ENCODE measurements around the gene NR2F1.

The NR2F1 gene

DNA sequence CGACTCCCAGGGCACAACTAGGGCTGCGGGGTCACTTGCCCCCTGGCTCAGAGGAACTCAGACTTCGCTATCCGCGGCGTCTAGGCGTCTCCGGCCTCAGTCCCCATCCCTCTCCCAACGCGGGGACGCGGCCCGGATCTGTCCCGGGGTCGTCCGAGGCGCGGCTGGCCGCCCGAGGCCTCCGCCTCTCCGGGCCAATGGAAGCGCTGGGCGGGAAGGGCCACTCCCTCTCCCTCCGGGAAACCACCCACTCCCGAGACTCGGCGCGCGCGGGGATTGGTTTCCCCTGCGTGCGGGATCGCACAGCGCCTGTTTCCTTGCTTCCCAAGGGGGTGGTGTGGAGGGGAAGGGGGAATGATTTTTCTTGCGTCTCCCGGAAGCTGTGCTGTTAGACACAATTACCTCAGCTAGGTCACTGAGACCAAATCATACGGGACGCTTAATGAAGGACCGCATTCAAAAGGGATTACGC is 38.3 kb downstream of the NR2F1 start (continued):
- TF ChIP-seq, protein P1, sequence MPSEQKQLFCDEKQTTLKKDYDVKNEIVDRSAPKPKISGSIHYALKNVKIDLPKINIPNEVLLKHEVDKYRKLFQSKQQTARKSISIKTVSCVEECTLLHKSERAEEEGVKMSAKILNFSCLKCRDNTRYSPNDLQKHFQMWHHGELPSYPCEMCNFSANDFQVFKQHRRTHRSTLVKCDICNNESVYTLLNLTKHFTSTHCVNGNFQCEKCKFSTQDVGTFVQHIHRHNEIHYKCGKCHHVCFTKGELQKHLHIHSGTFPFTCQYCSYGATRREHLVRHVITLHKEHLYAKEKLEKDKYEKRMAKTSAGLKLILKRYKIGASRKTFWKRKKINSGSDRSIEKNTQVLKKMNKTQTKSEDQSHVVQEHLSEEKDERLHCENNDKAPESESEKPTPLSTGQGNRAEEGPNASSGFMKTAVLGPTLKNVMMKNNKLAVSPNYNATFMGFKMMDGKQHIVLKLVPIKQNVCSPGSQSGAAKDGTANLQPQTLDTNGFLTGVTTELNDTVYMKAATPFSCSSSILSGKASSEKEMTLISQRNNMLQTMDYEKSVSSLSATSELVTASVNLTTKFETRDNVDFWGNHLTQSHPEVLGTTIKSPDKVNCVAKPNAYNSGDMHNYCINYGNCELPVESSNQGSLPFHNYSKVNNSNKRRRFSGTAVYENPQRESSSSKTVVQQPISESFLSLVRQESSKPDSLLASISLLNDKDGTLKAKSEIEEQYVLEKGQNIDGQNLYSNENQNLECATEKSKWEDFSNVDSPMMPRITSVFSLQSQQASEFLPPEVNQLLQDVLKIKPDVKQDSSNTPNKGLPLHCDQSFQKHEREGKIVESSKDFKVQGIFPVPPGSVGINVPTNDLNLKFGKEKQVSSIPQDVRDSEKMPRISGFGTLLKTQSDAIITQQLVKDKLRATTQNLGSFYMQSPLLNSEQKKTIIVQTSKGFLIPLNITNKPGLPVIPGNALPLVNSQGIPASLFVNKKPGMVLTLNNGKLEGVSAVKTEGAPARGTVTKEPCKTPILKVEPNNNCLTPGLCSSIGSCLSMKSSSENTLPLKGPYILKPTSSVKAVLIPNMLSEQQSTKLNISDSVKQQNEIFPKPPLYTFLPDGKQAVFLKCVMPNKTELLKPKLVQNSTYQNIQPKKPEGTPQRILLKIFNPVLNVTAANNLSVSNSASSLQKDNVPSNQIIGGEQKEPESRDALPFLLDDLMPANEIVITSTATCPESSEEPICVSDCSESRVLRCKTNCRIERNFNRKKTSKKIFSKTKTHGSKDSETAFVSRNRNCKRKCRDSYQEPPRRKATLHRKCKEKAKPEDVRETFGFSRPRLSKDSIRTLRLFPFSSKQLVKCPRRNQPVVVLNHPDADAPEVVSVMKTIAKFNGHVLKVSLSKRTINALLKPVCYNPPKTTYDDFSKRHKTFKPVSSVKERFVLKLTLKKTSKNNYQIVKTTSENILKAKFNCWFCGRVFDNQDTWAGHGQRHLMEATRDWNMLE (tag by site-specific recombination; conservative IDR thresholded peaks at IDR 0.05; ENCODE audit: low read depth) = 0 out of 2 replicates have a peak, but pooled peaks have one; percentile 41
- TF ChIP-seq, protein P2, sequence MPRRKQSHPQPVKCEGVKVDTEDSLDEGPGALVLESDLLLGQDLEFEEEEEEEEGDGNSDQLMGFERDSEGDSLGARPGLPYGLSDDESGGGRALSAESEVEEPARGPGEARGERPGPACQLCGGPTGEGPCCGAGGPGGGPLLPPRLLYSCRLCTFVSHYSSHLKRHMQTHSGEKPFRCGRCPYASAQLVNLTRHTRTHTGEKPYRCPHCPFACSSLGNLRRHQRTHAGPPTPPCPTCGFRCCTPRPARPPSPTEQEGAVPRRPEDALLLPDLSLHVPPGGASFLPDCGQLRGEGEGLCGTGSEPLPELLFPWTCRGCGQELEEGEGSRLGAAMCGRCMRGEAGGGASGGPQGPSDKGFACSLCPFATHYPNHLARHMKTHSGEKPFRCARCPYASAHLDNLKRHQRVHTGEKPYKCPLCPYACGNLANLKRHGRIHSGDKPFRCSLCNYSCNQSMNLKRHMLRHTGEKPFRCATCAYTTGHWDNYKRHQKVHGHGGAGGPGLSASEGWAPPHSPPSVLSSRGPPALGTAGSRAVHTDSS (tag by site-specific recombination; IDR thresholded peaks at IDR 0.05) = no peak
- peak; percentile 33; the same call in 1 of the 2 replicates for TF ChIP-seq BCL11B (tag by site-specific recombination; IDR thresholded peaks at IDR 0.05; ENCODE audit: low read depth)
- TF ChIP-seq, protein P3, sequence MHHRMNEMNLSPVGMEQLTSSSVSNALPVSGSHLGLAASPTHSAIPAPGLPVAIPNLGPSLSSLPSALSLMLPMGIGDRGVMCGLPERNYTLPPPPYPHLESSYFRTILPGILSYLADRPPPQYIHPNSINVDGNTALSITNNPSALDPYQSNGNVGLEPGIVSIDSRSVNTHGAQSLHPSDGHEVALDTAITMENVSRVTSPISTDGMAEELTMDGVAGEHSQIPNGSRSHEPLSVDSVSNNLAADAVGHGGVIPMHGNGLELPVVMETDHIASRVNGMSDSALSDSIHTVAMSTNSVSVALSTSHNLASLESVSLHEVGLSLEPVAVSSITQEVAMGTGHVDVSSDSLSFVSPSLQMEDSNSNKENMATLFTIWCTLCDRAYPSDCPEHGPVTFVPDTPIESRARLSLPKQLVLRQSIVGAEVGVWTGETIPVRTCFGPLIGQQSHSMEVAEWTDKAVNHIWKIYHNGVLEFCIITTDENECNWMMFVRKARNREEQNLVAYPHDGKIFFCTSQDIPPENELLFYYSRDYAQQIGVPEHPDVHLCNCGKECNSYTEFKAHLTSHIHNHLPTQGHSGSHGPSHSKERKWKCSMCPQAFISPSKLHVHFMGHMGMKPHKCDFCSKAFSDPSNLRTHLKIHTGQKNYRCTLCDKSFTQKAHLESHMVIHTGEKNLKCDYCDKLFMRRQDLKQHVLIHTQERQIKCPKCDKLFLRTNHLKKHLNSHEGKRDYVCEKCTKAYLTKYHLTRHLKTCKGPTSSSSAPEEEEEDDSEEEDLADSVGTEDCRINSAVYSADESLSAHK (tag by site-specific recombination; IDR thresholded peaks at IDR 0.05) = peak; percentile 59; the same call in 1 of the 2 replicates
- TF ChIP-seq ZBTB17 (tag by site-specific recombination; IDR thresholded peaks at IDR 0.05) = peak; percentile 85
- TF ChIP-seq ZNF366 (tag by site-specific recombination; conservative IDR thresholded peaks at IDR 0.05) = peak; percentile 60; the same call in 1 of the 2 replicates
- peak; percentile 48 for TF ChIP-seq ZNF843 (tag by site-specific recombination; IDR thresholded peaks at IDR 0.05)
- peak; percentile 59; the same call in 1 of the 2 replicates for TF ChIP-seq ZBTB20 (tag by site-specific recombination; IDR thresholded peaks at IDR 0.05)
- TF ChIP-seq ZNF350 (tag by site-specific recombination; IDR thresholded peaks at IDR 0.05) = no peak
- TF ChIP-seq ZNF501 (tag by site-specific recombination; IDR thresholded peaks at IDR 0.05) = peak; percentile 78; the same call in 1 of the 2 replicates
- TF ChIP-seq, protein P4, sequence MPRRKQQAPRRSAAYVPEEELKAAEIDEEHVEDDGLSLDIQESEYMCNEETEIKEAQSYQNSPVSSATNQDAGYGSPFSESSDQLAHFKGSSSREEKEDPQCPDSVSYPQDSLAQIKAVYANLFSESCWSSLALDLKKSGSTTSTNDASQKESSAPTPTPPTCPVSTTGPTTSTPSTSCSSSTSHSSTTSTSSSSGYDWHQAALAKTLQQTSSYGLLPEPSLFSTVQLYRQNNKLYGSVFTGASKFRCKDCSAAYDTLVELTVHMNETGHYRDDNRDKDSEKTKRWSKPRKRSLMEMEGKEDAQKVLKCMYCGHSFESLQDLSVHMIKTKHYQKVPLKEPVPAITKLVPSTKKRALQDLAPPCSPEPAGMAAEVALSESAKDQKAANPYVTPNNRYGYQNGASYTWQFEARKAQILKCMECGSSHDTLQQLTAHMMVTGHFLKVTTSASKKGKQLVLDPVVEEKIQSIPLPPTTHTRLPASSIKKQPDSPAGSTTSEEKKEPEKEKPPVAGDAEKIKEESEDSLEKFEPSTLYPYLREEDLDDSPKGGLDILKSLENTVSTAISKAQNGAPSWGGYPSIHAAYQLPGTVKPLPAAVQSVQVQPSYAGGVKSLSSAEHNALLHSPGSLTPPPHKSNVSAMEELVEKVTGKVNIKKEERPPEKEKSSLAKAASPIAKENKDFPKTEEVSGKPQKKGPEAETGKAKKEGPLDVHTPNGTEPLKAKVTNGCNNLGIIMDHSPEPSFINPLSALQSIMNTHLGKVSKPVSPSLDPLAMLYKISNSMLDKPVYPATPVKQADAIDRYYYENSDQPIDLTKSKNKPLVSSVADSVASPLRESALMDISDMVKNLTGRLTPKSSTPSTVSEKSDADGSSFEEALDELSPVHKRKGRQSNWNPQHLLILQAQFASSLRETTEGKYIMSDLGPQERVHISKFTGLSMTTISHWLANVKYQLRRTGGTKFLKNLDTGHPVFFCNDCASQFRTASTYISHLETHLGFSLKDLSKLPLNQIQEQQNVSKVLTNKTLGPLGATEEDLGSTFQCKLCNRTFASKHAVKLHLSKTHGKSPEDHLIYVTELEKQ (tag by site-specific recombination; IDR thresholded peaks at IDR 0.05; ENCODE audit: borderline replicate concordance) = 0 out of 2 replicates have a peak, but pooled peaks have one; percentile 7
- TF ChIP-seq ZNF626 (tag by site-specific recombination; IDR thresholded peaks at IDR 0.05) = no peak
- TF ChIP-seq ZFP37 (tag by site-specific recombination; IDR thresholded peaks at IDR 0.05) = peak; percentile 69
- TF ChIP-seq ZSCAN30 (tag by site-specific recombination; IDR thresholded peaks at IDR 0.05) = peak; percentile 58; the same call in 1 of the 2 replicates
- peak; percentile 98 for TF ChIP-seq MZF1 (tag by site-specific recombination; IDR thresholded peaks at IDR 0.05; ENCODE audit: borderline replicate concordance)
- TF ChIP-seq EGR2 (tag by site-specific recombination; IDR thresholded peaks at IDR 0.05; ENCODE audit: low read depth) = peak; percentile 59
- TF ChIP-seq ZNF146 (tag by site-specific recombination; IDR thresholded peaks at IDR 0.05) = no peak
- TF ChIP-seq, protein P5, sequence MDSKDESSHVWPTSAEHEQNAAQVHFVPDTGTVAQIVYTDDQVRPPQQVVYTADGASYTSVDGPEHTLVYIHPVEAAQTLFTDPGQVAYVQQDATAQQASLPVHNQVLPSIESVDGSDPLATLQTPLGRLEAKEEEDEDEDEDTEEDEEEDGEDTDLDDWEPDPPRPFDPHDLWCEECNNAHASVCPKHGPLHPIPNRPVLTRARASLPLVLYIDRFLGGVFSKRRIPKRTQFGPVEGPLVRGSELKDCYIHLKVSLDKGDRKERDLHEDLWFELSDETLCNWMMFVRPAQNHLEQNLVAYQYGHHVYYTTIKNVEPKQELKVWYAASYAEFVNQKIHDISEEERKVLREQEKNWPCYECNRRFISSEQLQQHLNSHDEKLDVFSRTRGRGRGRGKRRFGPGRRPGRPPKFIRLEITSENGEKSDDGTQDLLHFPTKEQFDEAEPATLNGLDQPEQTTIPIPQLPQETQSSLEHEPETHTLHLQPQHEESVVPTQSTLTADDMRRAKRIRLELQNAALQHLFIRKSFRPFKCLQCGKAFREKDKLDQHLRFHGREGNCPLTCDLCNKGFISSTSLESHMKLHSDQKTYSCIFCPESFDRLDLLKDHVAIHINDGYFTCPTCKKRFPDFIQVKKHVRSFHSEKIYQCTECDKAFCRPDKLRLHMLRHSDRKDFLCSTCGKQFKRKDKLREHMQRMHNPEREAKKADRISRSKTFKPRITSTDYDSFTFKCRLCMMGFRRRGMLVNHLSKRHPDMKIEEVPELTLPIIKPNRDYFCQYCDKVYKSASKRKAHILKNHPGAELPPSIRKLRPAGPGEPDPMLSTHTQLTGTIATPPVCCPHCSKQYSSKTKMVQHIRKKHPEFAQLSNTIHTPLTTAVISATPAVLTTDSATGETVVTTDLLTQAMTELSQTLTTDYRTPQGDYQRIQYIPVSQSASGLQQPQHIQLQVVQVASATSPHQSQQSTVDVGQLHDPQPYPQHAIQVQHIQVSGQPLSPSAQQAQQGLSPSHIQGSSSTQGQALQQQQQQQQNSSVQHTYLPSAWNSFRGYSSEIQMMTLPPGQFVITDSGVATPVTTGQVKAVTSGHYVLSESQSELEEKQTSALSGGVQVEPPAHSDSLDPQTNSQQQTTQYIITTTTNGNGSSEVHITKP (tag by site-specific recombination; IDR thresholded peaks at IDR 0.05) = peak; percentile 92
- peak; percentile 38; the same call in 1 of the 2 replicates for TF ChIP-seq ZNF76 (tag by site-specific recombination; IDR thresholded peaks at IDR 0.05; ENCODE audit: borderline replicate concordance, low read depth)
- TF ChIP-seq ZNF24 (tag by site-specific recombination; IDR thresholded peaks at IDR 0.05) = peak; percentile 35; the same call in 1 of the 2 replicates
- TF ChIP-seq GLIS1 (tag by site-specific recombination; IDR thresholded peaks at IDR 0.05) = peak; percentile 57
- TF ChIP-seq ZNF335 (tag by site-specific recombination; conservative IDR thresholded peaks at IDR 0.05) = peak; percentile 51; the same call in 1 of the 2 replicates
- TF ChIP-seq HOXD13 (CRISPR knock-in tag; IDR thresholded peaks at IDR 0.05; ENCODE audit: borderline replicate concordance) = no peak
